Measurements from ENCODE around the gene WDTC1.
"Not testable (repeated sequence)": the region's sequence is repeated elsewhere in the genome, so short reads cannot be mapped to it uniquely, and the experiment has no call there.

WDTC1 gene, protein sequence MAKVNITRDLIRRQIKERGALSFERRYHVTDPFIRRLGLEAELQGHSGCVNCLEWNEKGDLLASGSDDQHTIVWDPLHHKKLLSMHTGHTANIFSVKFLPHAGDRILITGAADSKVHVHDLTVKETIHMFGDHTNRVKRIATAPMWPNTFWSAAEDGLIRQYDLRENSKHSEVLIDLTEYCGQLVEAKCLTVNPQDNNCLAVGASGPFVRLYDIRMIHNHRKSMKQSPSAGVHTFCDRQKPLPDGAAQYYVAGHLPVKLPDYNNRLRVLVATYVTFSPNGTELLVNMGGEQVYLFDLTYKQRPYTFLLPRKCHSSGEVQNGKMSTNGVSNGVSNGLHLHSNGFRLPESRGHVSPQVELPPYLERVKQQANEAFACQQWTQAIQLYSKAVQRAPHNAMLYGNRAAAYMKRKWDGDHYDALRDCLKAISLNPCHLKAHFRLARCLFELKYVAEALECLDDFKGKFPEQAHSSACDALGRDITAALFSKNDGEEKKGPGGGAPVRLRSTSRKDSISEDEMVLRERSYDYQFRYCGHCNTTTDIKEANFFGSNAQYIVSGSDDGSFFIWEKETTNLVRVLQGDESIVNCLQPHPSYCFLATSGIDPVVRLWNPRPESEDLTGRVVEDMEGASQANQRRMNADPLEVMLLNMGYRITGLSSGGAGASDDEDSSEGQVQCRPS

DNA sequence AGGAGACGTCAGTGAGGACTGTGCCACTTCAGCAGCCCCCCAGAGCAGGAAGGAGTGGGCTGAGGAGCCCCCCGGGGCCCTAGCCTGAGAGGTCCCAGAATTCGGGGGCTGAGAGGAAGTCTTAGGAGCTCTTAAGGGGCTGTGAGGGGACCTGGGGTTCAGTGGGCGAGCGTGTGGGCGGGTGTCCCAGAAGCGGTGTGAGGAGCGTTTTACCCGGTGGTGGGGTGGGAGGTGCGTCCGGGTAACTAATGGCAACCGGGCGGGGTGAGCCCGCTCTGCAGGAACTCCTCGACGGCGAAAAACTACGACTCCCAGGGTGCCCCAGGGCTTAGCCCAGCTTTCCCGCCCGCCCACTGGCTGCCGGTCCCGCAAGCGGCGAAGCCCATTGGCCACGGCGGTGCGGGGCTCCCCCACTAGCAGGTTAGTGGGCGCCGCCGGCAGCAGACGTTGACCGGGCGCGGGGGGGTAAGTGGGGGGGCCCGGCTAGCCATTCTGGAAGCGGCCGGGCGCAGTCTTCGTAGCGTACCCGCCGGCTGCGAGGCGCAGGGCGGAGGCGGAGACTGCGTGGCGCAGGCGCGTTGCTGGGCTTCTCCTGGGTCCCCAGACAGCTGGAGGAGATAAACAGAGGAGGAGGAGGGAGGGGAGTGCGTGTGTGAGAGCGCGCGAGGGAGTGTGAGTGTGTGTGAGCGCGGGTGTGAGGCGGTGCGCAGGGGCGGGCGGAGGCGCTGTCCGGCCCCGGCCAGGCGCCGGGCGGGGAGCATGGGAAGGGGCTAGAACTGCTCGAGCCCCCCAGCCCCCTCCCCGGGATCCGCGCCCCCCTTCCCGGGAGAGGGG, at the start of gene WDTC1:
Gene WDTC1 (plus strand): TSS at position 584 of the 834 bp plus-strand sequence. CDS start 26,423 bp downstream, outside the sequence.
- peak; percentile 99 for DNase-seq

DNA sequence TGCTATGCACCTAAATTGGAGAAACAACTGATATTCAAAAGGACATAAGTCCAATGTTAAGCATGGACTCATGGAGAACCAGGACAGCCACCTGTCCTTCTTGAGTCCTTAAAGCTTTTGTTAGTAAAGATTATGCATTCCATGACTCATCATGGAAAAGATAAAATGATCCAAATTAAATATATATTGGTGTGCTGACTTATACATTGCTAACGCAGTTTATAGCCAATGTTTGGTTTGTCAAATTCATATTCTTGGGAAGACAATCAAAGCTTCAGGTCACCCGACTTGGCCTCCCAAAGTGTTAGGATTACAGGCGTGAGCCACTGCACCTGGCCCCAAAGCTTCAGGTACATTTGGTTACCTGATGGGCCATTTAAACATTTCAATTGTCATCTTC, 49.8 kb upstream of the WDTC1 start:
- DNase-seq, result not testable (repeated sequence)

DNA sequence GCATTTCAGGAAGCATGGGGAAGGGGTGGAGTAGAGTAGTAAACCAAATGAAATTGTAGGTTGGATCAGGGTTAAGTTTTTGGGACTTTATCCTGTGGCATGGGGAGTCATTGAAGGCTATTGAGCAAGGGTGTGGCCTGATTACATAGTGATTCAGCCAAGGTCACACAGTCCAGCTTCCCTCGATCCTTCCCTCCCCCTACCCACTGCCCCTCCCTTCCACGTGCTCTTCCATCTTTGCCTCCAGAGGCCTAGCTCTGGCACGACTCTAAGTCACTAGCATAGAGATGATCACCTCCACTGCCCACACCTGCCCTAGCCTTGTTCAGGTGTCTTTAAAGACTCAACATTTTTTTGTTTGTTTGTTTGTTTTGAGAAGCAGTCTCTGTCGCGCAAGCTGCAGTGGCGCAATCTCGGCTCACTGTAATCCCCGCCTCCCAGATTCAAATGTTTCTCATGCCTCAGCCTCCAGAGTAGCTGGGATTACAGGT, 42.3 kb upstream of the WDTC1 start:
- no peak for DNase-seq

GRCh38 chr1:27193194-27193593, 41.2 kb upstream of the WDTC1 start:
- DNase-seq, result no peak

- DNase-seq, result no peak
These were observed 33.1 kb upstream of the WDTC1 start for GRCh38 chr1:27201295-27201694.

- no peak for DNase-seq
These were observed 30.5 kb upstream of the WDTC1 start for GRCh38 chr1:27203946-27204345.

DNA sequence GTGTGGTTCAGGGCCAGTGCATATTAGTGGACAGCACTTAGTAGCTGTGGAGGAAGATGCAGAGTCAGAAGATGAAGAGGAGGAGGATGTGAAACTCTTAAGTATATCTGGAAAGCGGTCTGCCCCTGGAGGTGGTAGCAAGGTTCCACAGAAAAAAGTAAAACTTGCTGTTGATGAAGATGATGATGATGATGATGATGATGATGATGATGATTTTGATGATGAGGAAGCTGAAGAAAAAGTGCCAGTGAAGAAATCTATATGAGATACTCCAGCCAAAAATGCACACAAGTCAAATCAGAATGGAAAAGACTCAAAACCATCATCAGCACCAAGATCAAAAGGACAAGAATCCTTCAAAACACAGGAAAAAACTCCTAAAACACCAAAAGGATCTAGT, 27.2 kb upstream of the WDTC1 start:
- not testable (repeated sequence) for DNase-seq

DNA sequence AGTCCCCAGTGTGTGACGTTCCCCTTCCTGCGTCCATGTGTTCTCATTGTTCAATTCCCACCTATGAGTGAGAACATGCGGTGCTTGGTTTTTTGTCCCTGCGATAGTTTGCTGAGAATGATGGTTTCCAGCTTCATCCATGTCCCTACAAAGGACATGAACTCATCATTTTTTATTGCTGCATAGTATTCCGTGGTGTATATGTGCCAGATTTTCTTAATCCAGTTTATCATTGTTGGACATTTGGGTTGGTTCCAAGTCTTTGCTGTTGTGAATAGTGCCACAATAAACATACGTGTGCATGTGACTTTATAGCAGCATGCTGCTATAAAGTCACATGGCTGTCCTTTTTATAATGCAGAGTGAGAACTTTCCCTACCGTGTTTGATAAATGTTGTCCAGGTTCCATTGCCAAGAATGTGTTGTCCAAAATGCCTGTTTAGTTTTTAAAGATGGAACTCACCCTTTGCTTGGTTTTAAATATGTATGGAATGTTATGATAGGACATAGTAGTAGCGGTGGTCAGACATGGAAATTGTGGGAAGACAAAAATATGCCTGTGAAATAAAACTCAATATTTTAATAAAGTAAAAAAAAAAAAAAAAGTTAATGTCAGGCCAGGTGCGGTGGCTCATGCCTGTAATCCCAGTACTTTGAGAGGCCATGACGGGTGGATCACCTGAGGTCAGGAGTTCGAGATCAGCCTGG, 26.1 kb upstream of the WDTC1 start:
- not testable (repeated sequence) for DNase-seq

DNA sequence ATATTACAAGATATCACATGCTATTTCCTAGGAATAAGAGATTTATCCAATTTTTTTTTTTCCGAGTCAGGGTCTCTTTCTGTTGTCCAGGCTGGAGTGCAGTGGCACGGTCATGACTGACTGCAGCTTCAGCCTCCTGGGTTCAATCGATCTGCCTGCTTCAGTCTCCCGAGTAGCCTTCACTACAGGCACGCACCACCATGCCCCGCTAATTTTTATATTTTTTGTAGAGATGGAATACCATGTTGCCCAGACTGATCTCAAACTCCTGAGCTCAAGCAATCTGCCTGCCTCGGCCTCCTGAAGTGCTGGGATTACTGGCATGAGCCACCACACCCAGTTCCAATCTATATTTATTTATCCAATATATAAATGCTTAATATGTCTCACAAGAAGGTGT, 18.0 kb upstream of the WDTC1 start:
- DNase-seq, result no peak

DNA sequence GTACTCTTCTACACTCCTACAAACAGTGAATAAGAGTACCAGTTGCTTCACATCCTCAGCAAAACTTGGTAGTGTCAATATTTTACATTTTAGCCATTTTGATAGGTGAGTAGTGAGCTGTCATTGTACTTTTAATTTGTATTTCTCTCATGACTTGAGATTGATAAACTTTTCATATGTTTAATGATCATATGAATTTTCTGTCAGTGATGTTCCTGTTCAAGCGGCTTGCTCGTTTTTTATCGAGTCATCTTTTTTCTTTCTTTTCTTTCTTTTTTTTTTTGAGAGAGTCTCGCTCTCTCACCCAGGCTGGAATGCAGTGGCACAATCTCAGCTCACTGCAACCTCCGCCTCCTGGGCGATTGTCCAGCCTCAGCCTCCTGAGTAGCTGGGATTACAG, 17.0 kb upstream of the WDTC1 start:
- DNase-seq, result no peak

- no peak for DNase-seq
These were observed 15.7 kb upstream of the WDTC1 start for GRCh38 chr1:27218736-27219135.

DNA sequence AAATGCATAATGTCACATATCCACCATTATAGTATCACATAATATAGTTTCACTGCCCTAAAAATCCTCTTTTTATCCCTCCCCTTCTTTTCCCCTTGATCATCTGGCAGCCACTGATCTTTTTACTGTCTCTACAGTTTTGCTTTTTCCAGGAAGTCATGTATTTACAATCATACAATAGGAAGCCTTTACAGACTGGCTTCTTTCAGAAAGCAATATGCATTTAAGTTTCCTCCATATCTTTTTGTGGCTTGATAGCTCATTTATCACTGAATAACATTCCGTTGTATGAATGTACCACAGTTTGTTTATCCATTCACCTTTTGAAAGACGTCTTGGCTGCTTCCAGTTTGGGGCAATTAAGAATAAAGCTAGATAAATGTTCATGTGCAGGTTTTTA, 14.3 kb upstream of the WDTC1 start:
- no peak for DNase-seq

DNA sequence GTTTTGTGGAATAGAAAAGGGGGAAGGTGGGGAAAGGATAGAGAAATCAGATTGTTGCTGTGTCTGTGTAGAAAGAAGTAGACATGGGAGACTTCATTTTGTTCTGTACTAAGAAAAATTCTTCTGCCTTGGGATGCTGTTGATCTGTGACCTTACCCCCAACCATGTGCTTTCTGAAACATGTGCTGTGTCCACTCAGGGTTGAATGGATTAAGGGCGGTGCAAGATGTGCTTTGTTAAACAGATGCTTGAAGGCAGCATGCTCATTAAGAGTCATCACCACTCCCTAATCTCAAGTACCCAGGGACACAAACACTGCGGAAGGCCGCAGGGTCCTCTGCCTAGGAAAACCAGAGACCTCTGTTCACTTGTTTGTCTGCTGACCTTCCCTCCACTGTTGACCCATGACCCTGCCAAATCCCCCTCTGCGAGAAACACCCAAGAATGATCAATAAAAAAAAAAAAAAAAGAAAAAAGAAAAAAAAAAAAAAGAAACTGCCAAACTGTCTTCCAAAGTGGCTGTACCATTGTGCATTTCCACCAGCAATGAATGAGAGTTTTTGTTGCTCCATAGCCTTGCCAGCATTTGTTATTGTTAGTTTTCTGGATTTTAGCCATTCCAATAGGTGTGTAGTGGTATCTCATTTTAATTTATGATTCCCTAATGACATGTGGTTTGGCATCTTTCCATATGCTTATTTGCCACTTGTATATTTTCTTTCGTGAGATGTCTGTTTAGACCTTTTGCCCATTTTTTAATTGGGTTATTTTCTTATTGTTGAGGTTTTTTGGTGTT, 13.5 kb upstream of the WDTC1 start:
- not testable (repeated sequence) for DNase-seq

- DNase-seq, result no peak
These were observed 8.8 kb upstream of the WDTC1 start for GRCh38 chr1:27225621-27226020.

DNA sequence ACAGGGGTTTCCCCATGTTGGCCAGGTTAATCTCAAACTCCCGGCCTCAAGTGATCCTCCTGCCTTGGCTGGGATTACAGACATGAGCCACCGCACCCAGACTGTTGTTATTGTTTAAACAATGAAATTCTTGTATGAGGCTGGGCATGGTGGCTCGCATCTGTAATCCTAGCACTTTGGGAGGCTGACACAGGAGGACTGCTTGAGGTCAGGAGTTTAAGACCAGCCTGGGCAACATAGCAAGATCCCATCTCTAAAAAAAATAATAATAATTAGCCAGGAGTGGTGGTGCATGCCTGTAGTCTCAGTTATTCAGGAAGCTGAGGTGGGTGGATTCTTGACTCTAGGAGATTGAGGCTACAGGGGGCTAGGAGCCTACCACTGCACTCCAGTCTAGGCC, 6.7 kb upstream of the WDTC1 start:
- no peak for DNase-seq

DNA sequence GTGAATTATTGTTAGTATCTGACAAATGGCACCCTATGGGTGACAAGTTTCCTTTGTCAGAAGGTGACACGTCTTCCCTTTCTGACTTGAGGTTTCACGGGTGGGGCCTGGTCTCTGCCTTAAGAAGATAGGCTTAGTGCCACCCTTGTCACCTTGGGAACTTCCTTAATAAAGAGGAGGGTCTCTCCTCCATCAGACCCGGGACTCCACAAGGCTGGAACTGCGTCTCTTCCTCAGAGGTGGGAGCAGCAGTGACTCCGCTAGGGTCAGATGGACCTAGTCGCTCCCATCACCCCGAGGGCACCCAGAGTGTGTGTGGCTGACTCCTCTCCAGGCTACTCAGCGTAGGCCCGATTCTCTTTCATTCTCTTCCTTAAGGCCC, 774 bp upstream of the WDTC1 start:
- DNase-seq, result no peak

DNA sequence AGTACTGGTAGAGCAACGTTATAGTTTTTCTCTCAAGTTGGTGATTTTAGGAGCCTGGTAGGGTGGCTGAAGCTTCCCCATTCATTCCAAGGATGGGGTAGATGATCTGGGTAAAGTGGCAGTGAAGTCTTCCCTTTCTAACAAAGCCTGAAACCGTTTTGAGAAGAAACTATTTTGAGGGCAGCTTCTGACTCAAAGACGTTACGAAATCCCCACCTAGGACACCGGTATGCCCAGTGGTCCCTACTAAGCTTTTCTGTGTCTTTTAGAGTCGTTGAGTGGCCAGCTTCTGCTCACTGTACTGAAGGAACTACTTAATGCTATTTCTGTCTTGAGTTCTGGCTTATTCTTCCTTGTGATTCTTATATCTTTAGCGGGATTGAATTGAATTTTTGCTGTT, 1.4 kb downstream of the WDTC1 start:
- DNase-seq, result no peak

GRCh38 chr1:27237112-27237511, 2.7 kb downstream of the WDTC1 start:
- DNase-seq, result no peak

- no peak for DNase-seq
These were observed 3.6 kb downstream of the WDTC1 start for GRCh38 chr1:27238032-27238431.

DNA sequence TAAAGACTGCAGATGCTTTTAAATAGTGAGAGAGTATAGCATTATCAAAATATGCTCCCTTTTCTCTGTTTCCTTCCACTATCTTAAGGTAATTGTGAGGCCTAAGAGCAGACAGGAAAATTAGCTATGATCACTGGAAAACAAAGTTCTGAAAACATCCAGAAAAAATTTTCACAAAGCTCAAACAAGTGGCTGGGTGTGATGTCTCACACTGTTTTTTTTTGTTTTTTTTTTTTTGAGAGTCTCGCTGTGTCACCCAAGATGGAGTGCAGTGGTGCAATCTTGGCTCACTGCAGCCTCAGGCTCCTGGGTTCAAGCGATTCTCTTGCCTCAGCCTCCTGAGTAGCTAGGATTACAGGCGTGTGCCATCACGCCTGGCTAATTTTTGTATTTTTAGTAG, 7.2 kb downstream of the WDTC1 start:
- DNase-seq, result no peak

DNA sequence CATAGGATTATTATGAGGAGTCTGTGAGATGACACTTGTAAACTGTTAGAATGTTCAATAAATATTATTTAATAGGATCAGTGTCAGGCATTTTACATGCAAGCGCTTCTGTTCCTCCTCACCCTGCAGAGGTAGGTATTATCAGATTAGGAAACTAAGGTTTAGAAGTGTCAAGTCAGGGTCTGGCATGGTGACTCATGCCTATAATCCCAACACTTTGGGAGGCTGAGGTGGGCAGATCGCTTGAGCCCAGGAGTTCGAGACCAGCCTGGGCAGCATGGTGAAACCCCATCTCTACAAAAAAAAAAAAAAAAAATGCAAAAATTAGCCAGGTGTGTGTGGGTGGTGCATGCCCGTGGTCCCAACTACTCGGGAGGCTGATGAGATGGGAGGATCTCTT, 9.2 kb downstream of the WDTC1 start:
- not testable (repeated sequence) for DNase-seq

DNA sequence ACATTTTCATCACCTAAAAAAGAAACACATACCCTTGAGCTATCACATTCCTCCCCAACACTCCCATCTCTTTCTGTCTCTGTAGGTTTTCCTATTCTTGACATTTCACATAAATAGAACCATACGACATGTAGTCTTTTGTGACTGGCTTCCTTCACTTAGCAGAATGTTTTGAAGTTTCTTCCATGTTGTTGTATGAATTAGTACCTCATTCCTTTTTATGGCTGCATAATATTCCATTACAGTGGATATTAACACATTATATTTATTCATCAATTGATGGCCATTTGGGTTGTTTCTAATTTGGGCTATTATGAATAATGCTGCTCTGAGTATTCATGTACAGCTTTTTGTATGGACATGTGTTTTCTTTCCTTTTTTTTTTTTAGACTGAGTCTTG, 11.8 kb downstream of the WDTC1 start:
- no peak for DNase-seq

Measured in right forelimb (tissue), 1 donor.